ENCODE measurements around the gene DKK3.

DKK3 gene

DNA sequence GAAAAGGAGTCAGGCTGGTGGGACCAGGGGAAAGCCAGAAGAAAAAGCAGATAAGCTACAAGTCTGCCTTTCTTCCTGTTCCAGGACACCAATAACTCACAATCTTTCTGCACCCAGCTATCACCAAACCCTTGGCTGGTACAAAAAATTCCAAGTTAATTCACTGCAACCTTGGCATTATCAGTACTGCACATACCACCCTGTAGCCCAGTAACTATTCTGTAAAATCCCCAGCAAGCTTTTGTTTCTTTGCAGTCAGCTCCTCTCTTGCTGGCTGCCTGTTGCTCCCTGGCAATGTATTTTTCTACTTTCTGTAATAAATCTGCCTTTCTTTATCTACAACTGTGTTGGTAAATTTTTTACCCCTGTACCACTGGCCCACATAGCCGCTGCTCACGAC, 20.7 kb upstream of the DKK3 start:
- TF ChIP-seq, protein P1, sequence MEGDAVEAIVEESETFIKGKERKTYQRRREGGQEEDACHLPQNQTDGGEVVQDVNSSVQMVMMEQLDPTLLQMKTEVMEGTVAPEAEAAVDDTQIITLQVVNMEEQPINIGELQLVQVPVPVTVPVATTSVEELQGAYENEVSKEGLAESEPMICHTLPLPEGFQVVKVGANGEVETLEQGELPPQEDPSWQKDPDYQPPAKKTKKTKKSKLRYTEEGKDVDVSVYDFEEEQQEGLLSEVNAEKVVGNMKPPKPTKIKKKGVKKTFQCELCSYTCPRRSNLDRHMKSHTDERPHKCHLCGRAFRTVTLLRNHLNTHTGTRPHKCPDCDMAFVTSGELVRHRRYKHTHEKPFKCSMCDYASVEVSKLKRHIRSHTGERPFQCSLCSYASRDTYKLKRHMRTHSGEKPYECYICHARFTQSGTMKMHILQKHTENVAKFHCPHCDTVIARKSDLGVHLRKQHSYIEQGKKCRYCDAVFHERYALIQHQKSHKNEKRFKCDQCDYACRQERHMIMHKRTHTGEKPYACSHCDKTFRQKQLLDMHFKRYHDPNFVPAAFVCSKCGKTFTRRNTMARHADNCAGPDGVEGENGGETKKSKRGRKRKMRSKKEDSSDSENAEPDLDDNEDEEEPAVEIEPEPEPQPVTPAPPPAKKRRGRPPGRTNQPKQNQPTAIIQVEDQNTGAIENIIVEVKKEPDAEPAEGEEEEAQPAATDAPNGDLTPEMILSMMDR (IDR thresholded peaks at IDR 0.05; ENCODE audit: control insufficient read depth, insufficient read depth, low read depth, low read length, missing control alignments): no peak
- H3K4me3 ChIP-seq (ENCODE audit: control insufficient read depth, low read depth, low read length): no peak overlapping the region
- no peak for DNase-seq (ENCODE audit: low read depth)

DNA sequence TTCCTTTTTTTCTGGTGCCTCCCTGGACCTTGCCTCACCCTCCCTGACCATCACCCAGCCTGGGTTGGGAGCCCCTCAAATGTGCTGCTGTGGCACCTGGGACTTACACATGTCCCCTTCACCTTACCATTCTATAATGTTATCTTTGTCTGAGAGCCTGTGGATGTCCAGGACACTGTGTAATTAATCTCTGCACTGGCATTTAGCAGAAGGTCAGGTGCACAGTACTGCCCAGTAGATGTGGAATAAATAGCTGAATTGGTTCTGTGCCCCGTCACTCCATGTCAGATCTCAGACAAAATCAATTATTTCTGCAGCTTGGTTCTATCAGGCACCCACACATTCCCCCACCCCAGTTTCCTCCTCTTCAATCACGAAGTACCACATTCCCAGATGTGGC, 19.9 kb upstream of the DKK3 start:
- no peak for DNase-seq (ENCODE audit: low read depth)
- no peak overlapping the region for H3K4me3 ChIP-seq (ENCODE audit: control insufficient read depth, low read depth, low read length)
- TF ChIP-seq, protein P1 (IDR thresholded peaks at IDR 0.05; ENCODE audit: control insufficient read depth, insufficient read depth, low read depth, low read length, missing control alignments): no peak

DNA sequence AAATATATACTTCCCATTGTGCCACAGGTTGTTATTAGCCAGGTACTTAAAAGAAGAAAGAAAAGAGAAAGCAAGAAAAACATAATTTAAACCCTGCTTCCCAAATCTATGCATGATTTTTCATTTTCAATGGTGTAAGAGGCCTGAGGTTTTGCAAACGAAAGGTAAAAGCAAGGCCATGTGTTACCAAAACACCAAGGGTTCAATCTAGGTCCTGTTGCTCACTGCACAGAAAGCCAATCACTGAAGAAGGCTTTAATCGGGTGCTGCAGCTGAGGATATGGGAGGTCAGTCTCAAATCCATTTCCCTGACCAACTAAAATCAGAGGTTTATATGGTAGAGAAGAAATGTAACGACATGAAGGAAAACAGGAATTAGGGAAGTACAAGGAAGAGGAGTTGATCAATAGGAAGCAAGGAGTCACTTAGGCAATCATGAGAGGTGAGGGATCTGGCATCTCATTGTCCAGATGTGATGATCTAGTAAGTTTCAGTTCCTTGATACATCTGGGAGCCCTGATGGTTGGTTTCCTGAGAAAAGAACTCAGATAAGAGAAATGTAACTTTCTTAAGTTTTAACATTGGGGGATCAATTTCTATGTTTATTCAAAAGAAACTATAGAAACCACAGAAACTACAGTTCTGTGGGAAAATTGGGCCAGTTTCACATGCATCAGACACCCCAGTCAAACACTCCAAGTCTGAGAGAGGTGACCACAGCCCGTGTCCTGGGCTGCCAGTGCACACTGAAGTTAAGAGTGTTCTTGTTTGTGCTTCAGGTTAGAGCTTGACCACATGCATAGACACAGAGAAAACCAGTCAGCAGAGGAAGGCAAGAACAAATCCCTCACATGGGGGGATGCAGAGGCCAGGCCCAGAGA, 18.1 kb upstream of the DKK3 start:
- TF ChIP-seq, protein P1 (IDR thresholded peaks at IDR 0.05; ENCODE audit: control insufficient read depth, insufficient read depth, low read depth, low read length, missing control alignments): no peak
- no peak overlapping the region for H3K4me3 ChIP-seq (ENCODE audit: control insufficient read depth, low read depth, low read length)
- no peak for DNase-seq (ENCODE audit: low read depth)

DNA sequence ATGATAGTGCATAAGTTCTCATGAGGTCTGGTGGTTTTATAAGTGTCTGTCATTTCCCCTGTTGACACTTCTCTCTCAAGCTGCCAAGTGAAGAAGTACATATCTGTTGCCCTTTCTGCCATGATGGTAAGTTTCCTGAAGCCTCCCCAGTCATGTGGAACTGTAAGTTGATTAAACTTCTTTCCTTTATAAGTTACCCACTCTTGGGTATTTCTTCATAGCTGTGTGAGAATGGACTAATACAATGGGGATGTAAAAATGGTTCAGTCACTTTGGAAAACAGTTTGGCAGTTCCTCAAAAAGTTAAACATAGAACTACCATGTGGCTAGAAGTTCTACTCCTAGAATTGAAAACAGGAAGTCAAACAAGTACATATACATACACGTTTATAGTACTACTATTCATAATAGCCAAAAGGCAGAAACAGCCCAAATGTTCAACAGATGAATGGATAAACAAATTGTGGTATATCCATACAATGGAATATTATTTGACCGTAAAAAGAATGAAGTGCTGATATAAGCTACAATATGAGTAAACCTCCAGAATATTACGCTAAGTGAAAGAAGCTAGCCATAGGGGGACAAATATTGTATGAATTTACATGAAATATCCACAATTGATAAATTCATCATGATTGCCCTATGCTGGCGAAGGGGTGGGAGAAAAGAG, 16.0 kb upstream of the DKK3 start:
- no peak overlapping the region for H3K4me3 ChIP-seq (ENCODE audit: control insufficient read depth, low read depth, low read length)
- DNase-seq (ENCODE audit: low read depth): no peak
- TF ChIP-seq, protein P1 (IDR thresholded peaks at IDR 0.05; ENCODE audit: control insufficient read depth, insufficient read depth, low read depth, low read length, missing control alignments): no peak

DNA sequence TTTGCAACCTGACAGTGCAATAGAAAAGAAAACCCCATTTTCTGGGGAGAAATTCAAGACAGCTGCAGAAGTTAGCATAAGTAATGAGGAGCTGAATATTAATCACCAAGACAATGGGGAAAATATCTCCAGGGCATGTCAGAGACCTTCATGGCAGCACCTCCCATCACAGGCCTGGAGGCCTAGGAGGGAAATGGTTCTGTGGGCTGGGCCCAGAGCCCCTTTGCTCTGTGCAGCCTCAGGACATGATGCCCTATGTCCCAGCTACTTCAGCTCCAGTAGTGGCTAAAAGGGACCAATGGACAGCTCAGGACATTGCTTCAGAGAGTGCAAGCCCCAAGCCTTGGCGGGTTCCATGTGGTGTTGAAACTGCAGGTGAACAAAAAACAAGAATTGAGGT, 14.6 kb upstream of the DKK3 start:
- TF ChIP-seq, protein P1 (IDR thresholded peaks at IDR 0.05; ENCODE audit: control insufficient read depth, insufficient read depth, low read depth, low read length, missing control alignments): no peak
- H3K4me3 ChIP-seq (ENCODE audit: control insufficient read depth, low read depth, low read length): no peak overlapping the region
- no peak for DNase-seq (ENCODE audit: low read depth)

DNA sequence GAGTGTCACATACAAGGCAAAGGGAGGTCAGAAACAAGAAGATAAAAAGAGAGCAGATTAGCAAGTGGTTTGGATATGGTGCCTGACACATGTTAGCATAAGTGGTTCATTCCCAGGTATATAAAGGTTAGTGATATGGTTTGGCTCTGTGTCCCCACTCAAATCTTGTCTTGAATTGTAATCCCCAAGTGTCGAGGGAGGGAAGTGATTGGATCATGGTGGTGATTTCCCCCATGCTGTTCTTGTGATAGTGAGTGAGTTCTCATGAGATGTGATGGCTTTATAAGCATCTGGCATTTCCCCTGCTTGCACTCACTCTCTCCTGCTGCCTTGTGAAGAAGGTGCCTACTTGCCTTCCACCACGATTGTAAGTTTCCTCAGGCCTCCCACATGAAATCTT, 12.1 kb upstream of the DKK3 start:
- DNase-seq (ENCODE audit: low read depth): no peak
- TF ChIP-seq, protein P1 (IDR thresholded peaks at IDR 0.05; ENCODE audit: control insufficient read depth, insufficient read depth, low read depth, low read length, missing control alignments): no peak
- no peak overlapping the region for H3K4me3 ChIP-seq (ENCODE audit: control insufficient read depth, low read depth, low read length)
